Measurements from ENCODE around the gene NRTN.

NRTN gene

DNA sequence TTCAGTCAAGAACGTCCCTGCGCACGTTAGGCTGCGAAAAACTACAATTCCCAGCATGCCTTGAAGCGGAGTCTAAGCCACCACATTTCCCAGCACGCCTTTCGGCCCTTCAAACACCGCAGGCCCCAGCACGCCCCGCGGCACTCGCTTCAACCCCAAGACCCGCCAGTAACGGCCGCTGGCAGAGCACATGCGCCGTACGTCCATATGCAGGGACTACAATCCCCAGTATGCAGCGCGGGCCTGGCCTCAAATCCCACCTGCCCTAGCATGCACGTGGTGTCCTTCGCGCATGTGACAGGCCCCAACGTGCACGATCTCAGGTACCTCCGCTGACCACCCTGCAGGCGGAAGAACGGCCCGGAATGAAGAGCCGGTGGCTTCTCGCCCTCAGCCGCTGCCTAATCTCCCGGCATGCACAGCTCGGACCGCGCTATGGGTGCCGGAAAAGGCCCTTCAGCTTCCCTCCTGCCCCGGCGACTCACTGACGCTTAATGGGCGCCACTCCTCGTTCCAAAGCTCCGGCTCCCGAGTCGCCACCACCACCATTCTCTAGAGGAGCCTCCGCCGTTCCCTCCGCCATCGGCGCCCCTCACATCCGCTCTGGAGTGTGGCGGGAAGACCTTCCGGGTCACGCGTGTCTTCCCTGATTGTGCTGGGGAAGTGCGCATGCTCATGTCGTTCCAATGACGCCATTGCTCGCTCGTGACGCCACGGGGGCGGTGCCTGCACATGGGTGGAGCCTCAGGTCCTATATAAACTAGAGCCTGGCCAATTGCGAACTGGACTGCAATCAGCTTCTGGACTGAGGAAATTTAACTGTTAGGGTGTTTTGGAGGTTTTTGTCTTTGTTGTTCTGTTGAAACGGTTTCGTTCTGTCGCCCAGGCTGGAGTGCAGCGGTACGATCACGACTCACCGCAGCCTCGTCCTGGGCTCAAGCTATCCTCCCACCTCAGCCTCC is 14.0 kb upstream of the NRTN start, which contains the start of gene DUS3L:
Gene DUS3L (minus strand): TSS at position 605 of the 962 bp plus-strand sequence. CDS start 22 bp downstream, at position 583.
- peak; percentile 97 for DNase-seq

DNA sequence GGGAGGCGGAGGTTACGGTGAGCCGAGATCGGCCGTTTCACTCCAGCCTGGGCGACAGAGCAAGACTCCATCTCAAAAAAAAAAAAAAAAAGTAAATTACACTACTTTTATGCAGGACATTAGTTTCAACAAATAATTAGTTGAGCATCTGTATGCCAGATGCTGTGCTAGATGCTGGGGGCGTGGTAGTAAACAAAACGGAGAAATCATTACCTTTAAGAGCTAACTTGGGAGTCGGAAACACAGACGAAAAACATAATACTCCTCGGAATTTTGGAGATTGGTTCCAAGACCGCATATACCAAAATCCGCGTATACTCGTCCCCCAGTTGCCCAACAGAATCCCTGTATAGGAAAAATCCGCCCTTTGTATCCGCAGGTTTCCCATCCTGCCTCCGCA is 12.6 kb upstream of the NRTN start:
- no peak for DNase-seq

DNA sequence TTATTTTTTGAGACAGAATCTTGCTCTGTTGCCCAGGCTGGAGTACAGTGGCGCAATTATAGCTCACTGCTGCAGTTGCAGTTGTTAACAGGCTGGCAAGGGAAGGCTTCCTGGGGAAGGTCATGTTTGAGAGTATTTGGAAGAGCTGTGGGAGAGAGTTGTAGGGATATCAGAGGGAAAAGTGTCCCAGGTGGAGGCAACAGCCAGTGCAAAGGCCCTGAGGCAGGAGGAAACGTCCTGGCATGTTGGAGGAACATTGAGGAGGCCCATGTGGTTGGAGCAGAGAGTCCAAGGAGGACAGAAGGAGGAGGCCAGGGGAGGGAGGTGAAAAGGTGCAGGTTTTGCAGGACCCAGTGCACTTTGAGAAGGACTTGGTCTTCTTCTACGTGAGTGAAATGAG is 11.7 kb upstream of the NRTN start:
- DNase-seq = no peak

DNA sequence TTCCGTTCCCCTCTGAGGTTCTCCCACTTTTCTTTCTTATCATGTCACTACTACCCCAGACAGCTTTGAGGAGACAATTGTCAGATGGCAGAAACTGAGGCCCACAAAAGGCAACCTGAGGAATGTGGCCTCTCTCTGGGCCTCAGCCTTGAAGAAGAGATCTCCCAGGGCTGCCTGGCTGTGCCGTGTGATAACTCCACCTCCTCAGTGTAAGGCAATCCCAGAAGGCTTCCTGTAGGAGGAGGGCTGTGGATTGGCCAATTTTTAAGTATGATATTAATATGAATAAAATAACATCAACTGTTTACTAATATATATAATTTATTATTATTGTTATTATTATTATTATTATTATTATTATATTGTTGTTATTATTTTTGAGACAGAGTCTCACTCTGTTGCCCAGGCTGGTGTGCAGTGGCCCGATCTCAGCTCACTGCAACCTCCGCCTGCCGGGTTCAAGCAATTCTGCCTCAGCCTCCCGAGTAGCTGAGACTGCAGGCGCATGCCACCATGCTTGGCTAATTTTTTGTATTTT is 9.4 kb upstream of the NRTN start:
- no peak for DNase-seq

- no peak for DNase-seq
These were observed 6.6 kb upstream of the NRTN start for GRCh38 chr19:5798244-5798643.

DNA sequence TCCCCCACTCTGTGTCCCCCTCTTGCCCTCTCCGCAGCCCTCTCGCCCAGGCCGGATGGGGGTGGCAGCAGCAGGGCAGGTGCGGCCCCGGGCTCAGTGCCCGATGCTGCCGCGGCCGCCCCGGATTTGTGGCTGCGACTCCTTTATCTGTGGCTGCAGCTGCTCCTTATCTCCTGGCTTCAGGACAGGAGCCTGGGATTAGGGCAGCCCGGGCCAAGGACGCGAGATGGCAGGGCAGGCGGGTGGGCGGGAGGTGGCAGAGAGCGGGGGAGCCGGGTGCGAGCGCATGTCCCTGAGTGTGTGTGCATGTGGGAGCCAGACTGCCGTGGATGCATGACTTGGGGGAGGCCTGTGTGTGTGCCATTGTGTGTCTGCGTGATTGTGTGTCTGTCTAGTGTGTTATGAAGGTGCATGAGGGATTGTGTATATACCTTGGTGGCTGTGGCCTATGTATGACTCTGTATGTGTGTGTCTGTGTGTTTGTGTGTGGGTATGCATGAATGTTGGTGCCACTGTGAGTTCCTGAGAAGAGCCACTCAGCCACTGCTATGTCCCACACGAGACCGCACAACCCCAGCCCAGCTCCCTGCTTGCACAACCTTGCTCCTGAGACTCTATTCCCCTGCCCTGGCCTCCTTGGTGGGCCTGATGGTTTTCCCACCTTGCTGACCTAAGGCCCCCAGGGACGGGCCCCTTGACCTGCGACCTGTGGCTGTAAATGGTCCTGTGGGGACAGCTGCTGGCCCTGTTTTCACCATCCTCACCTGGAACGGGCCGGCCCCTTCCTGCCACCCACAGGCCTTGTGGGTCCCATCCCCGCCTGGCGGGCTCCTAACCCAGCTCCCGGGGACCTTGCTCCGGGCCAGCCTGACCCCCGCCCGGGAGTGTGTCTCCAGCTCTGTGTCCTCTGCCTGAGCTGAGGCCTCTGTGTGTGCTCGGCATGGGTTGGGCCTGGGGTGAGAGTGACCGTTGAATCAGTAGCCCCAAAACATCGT is 5.3 kb upstream of the NRTN start:
- no peak for DNase-seq

DNA sequence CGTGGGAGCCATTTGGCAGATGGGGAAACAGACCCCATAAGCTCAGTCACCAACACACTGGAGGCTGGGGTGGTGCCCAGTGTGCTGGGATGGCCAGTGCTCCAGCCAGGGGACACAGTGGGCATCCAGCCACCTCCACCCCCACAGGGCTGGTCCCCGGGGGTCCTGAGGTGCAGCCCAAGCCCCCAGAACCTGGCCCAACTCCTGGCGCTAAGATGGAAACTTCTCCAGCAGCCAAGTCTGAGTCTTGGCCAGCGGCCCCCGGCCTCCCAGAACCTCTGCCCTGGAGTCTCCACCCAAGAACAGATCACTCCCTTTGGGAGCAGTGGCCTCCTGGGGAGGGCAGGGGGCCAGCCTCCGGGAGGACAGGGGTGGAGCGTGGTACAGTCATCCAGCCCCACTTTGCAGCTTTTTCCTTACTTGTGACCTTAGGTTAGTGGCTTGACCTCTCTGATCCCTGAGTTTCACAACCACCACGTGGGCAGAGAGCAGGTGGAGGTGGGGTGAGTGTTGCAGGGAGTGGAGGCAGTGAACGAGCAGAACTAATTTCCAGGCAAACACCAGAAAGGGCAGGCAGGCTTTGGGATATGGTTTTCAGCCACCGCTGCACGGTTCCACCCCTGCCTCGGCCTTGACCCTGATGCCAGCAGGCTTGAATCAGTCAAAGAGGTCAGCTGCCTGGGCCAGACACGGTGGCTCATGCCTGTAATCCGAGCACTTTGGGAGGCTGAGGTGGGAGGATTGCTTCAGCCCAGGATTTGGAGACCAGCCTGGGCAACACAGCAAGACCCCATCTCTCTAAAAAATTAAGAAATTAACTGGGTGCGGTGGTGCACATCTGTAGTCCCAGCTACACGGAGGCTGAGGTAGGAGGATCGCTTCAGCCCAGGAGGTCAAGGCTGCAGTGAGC is 4.3 kb upstream of the NRTN start:
- no peak for DNase-seq

GRCh38 chr19:5801796-5802619 is 2.9 kb upstream of the NRTN start:
- DNase-seq = no peak

- DNase-seq = no peak
These were observed 1.5 kb upstream of the NRTN start for GRCh38 chr19:5803441-5803751.

- peak; percentile 93 for DNase-seq
These were observed 933 bp upstream of the NRTN start for GRCh38 chr19:5803752-5804515.

DNA sequence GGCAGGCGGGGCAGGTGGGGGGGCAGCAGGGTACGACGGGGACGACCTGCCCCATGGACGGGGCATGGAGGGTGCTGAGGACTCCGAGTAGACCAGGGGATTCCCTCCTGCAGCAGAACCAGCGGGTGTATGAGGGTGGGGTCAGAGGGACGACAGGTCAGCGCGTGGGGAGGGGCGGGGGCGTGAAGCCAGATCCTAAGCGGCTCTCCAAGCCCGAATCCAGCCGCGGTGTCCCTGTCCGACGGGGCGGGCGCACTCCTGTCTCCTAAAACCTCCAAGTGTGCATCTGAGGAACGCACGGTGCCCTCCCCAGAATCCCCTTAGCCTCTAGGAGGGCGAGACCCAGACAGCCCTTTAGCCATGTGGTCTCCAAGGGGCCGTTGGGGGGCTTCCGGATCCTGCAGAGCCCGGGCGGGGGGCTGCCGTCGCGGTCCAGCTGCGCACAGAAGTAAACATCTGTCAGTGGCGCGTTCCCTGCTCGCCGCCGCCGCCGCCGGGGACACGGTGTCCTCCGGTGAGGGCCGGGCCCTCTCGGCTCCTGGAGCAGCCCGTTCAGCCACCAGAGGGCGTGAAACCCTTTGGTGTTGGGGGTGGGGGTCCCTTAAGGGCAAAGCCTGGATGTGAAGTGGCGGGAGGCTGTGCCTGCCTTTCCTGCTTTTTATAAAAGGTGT is 730 bp downstream of the NRTN start:
- peak; percentile 57 for DNase-seq

- no peak for DNase-seq
These were observed 1.2 kb downstream of the NRTN start for GRCh38 chr19:5806133-5806489.

DNA sequence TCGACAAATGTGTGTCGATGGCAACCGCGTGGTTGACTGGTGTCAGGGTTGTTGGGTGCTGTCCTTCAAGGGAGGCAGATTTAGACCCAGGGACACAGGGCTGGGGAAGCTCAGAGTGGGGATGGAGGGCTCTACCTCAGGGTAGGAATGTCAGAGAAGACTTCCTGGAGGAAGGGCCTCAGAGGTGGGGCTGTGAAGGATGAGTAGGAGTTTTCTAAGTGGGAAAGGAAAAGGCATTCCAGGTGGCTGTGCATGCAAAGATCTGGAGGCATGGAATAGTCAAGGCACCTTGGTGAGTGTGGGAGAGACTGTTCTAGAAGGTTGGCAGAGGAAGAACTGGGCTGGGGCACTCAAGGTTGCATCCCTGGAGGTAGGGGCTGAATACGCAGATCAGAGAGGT is 2.0 kb downstream of the NRTN start:
- DNase-seq = no peak

DNA sequence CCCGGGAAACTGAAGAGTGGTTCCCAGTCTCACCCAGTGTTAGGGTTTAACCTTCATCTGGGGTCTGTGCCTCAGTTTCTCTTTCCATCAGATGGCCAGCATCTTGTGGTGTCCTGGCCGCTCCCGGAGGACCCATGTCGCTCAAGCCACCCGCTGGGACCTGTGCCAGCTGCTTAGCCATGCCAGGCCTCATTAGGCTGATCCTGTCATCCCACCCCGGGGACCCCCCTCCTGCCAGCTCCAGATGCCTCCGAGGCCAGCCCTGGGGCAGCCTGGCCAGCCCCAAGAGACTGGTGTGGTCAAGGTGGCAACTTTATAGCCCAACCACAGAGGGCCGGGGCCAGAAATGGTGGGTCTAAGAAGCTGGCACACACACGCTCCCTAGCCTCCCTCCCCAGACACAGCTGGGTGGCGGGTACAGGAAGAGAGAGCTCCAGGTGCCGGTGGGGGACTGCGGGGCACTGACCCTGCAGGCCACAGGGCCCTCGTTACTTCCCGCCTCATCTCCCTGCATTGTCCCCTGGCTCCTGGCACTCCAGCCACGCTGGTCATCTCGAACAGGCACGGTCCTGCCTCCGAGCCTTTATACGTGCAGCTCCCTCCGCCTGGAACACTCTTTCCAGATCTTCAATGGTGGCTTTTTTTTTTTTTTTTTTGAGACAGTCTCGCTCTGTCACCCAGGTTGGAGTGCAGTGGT is 3.4 kb downstream of the NRTN start:
- no peak for DNase-seq

GRCh38 chr19:5809053-5809452 is 4.2 kb downstream of the NRTN start:
- DNase-seq = no peak

GRCh38 chr19:5809469-5809868 is 4.6 kb downstream of the NRTN start:
- no peak for DNase-seq

GRCh38 chr19:5811117-5811516 is 6.2 kb downstream of the NRTN start:
- no peak for DNase-seq

GRCh38 chr19:5814123-5814851 is 9.4 kb downstream of the NRTN start:
- DNase-seq = no peak

DNA sequence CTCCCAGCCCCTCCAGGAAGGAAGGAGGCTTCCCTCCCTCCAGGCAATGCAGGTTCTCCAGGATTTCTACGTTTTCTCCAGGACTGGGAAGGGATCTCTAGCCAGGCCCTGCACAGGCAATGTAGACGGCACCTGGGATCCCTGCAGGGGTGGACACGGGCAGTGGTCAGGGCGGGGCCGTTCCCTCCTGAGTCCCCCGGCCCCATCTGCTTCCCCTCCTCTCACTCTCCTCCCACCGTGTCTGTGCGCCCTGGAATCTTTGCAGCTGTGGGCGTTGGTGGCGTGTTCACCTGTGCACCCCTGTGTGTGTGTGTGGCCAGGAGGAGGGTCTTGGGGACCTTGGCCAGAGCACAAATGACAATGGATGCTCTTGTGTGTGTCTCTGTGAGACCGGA is 10.0 kb downstream of the NRTN start:
- no peak for DNase-seq

All from CD4-positive, alpha-beta T cell treated with Interleukin-12 subunit alpha and Interleukin-12 subunit beta, for 1 hour (primary cell).